ENCODE measurements around the gene SAMD10.

GRCh38 chr20:63982937-63983336 is 3.5 kb upstream of the SAMD10 start:
- TF ChIP-seq GATA2 (IDR thresholded peaks at IDR 0.05; ENCODE audit: low read depth, low read length): no peak
- TF ChIP-seq GATA3 (IDR thresholded peaks at IDR 0.05; ENCODE audit: low read depth, low read length): no peak

Measured in SH-SY5Y (cell line).